GM12878 (cell line): Measurements from ENCODE around the gene C1QTNF9. TPM values are rescaled to one million over a fixed set of nuclear protein-coding genes. Genes with fewer than 3 reads are reported as not detected.
"Not testable (repeated sequence)": the region's sequence is repeated elsewhere in the genome, so short reads cannot be mapped to it uniquely, and the experiment has no call there.

Experiments used
- ATAC-seq: fragments of 200-7000 bp; cut with Tn5 transposase; 3 replicates; pipeline ENCODE4 v1.9.1; 2020; ENCODE audit warnings: mild to moderate bottlenecking, moderate library complexity
- Bru-seq: library from RNA; stranded (reverse); fragments of 400-500 nt; gene quantifications from one replicate; lab custom pipeline; 2021; lab: Mats Ljungman, UMichigan
- BruChase-seq, 2 experiments: library from RNA; stranded (reverse); fragments of 400-500 nt; gene quantifications; one replicate each; lab custom pipeline; 2021; lab: Mats Ljungman, UMichigan
- BruUV-seq: library from RNA; stranded (reverse); fragments of 400-500 nt; replicated peaks from 2 replicates; lab custom pipeline; 2021; lab: Mats Ljungman, UMichigan
- CTCF ChIA-PET: fragments of 300-600 bp; sonication (Branson Sonifier 250); formaldehyde crosslinking; extraction: SDS; loops from one replicate; lab custom pipeline; 2021; ENCODE audit warnings: inconsistent platforms; lab: Yijun Ruan, JAX
- POLR2A ChIA-PET: fragments of 350-600 bp; formaldehyde crosslinking; extraction: SDS; loops from one replicate; lab custom pipeline; 2021; ENCODE audit warnings: inconsistent platforms; lab: Charles Lee
- RAD21 ChIA-PET: fragments of 300-600 bp; sonication (Branson Sonifier 250); formaldehyde crosslinking; loops from one replicate; lab custom pipeline; 2023; ENCODE audit warnings: antibody characterized with exemption; ENCODE audit not compliant: unreplicated experiment; lab: Charles Lee
- SMC1A ChIA-PET: fragments of 300-600 bp; sonication (Branson Sonifier 250); formaldehyde crosslinking; loops from one replicate; lab custom pipeline; 2023; ENCODE audit not compliant: unreplicated experiment, uncharacterized antibody; lab: Charles Lee
- DNase-seq: peaks from one replicate; pipeline ENCODE4 v3.0.0-alpha.2; 2011; ENCODE audit warnings: low read depth, low spot score
- FAIRE-seq: peaks from 3 replicates; lab custom pipeline; 2011; peaks lifted over from hg19 to GRCh38; lab: Jason Lieb, UNC
- H2AFZ ChIP-seq: 2 replicates; pipeline ENCODE4 v1.6.0; 2011; ENCODE audit warnings: low read depth, low read length, control low read depth; ENCODE audit not compliant: control insufficient read depth
- H3K27ac ChIP-seq: 2 replicates; pipeline ENCODE4 v1.5.1; 2011; ENCODE audit warnings: control low read depth; ENCODE audit not compliant: control insufficient read depth, insufficient read depth
- H3K27me3 ChIP-seq, 2 experiments: replicated peaks in 1 of 2; 2 replicates each; pipeline versions ENCODE4 v1.6.0 to v1.6.1; 2011; ENCODE audit warnings: low read length in 1 of 2; ENCODE audit not compliant: control insufficient read depth in 2 of 2, insufficient read depth in 2 of 2
- H3K36me3 ChIP-seq, 2 experiments: 2 replicates each; pipeline ENCODE4 v1.5.1; 2011; ENCODE audit warnings: low read length in 1 of 2; ENCODE audit not compliant: control insufficient read depth in 2 of 2, insufficient read depth in 2 of 2
- H3K4me1 ChIP-seq: 2 replicates; pipeline ENCODE4 v1.6.1; 2011; ENCODE audit warnings: mild to moderate bottlenecking, low read length, moderate library complexity, mixed read lengths; ENCODE audit not compliant: control insufficient read depth, insufficient read depth
- H3K4me2 ChIP-seq: 2 replicates; pipeline ENCODE4 v1.6.0; 2011; ENCODE audit warnings: control low read depth; ENCODE audit not compliant: control insufficient read depth, insufficient read depth
- H3K4me3 ChIP-seq: fragments of 200-600 bp; sonication (generic); 2 replicates; pipeline ENCODE4 v1.5.1; 2016
- H3K79me2 ChIP-seq: 2 replicates; pipeline ENCODE4 v1.6.0; 2011; ENCODE audit warnings: low read length; ENCODE audit not compliant: control insufficient read depth, insufficient read depth
- H3K9ac ChIP-seq: 2 replicates; pipeline ENCODE4 v1.8.0; 2011; ENCODE audit warnings: low read length, control low read depth, mixed read lengths; ENCODE audit not compliant: control insufficient read depth, insufficient read depth
- H3K9me3 ChIP-seq: replicated peaks from 3 replicates; pipeline ENCODE4 v1.5.1; 2011; ENCODE audit warnings: mild to moderate bottlenecking, low read length; ENCODE audit not compliant: control insufficient read depth, insufficient read depth
- H4K20me1 ChIP-seq: 2 replicates; pipeline ENCODE4 v1.6.0; 2011; ENCODE audit not compliant: control insufficient read depth, insufficient read depth
- ATF7 ChIP-seq: fragments of 450-650 bp; IDR thresholded peaks from 2 replicates; pipeline ENCODE4 v1.6.1; 2016; ENCODE audit warnings: low read depth, mild to moderate bottlenecking
- GABPA ChIP-seq: IDR thresholded peaks from 2 replicates; pipeline ENCODE4 v1.6.1; 2014; ENCODE audit warnings: antibody characterized with exemption, low read depth, mild to moderate bottlenecking, inconsistent platforms
- GATAD2B ChIP-seq: fragments of 450-650 bp; conservative IDR thresholded peaks from 2 replicates; pipeline ENCODE4 v1.6.1; 2017; ENCODE audit warnings: low read depth, mild to moderate bottlenecking, moderate library complexity
- KDM1A ChIP-seq: fragments of 200-600 bp; sonication (generic); IDR thresholded peaks from 2 replicates; pipeline ENCODE4 v1.6.1; 2016; ENCODE audit warnings: borderline replicate concordance
- POLR2A ChIP-seq: IDR thresholded peaks from 2 replicates; pipeline ENCODE4 v1.6.1; 2011; ENCODE audit warnings: low read depth, mild to moderate bottlenecking, low read length
- SUZ12 ChIP-seq: fragments of 200-600 bp; sonication (generic); IDR thresholded peaks from one replicate; pipeline ENCODE4 v1.6.1; 2018; ENCODE audit warnings: antibody characterized with exemption, mild to moderate bottlenecking; ENCODE audit not compliant: unreplicated experiment
- TCF7 ChIP-seq: IDR thresholded peaks from 2 replicates; pipeline ENCODE4 v1.6.1; 2014; ENCODE audit warnings: antibody characterized with exemption, borderline replicate concordance
- WRNIP1 ChIP-seq: IDR thresholded peaks from 2 replicates; pipeline ENCODE4 v1.6.1; 2011; ENCODE audit warnings: low read depth, low read length, improper control_type of control experiment, borderline replicate concordance
- YBX1 ChIP-seq: fragments of 450-650 bp; IDR thresholded peaks from 2 replicates; pipeline ENCODE4 v1.6.1; 2016; ENCODE audit warnings: antibody characterized with exemption
- WGBS: methylation state at CpG from one replicate; pipeline ENCODE4 v1.1.6; 2016; ENCODE audit warnings: low lambda C conversion rate; ENCODE audit not compliant: insufficient replicate concordance, insufficient coverage; ENCODE audit errors: missing lambda C conversion rate; 5-methylcytosine and 5-hydroxymethylcytosine counted together
- in situ Hi-C: fragments of 300-500 bp; cut with MboI; formaldehyde crosslinking; loops from 9 replicates; pipeline ENCODE4 v1.14.3; 2018; ENCODE audit warnings: mixed read lengths
- intact Hi-C: fragments of 100-400 bp; cut with micrococcal nuclease; formaldehyde crosslinking; loops from one replicate; pipeline ENCODE4 v1.14.2; 2022; ENCODE audit not compliant: unreplicated experiment
- long read RNA-seq, 2 experiments: library from polyadenylated mRNA; unstranded; transcript quantifications; one replicate each; pipeline ENCODE4 v2.0.0, GENCODE V29; 2019 to 2020
- polyA minus RNA-seq, 3 experiments: library from RNA; depleted of rRNA, polyadenylated mRNA; stranded (reverse); fragments of >200 nt; gene quantifications; 2 replicates each; pipeline ENCODE4 v1.2.3, GENCODE V29; 2011
- polyA plus RNA-seq, 11 experiments: library from polyadenylated mRNA; depleted of rRNA in 4 of 11; unstranded in 6 of 11; stranded (reverse) in 5 of 11; fragments of >200 nt; fragmentation: Nextera tagmentation in 4 of 11; fragmentation: Illumina TruSeq in 1 of 11; extraction: Ambion mirVana in 4 of 11; extraction: Trizol in 1 of 11; gene quantifications; 1 replicate in 1 of 11; 2 replicates in 10 of 11; pipeline versions ENCODE4 v1.2.1 to v1.2.3, GENCODE V29; 2011 to 2016; ENCODE audit warnings: inconsistent platforms in 2 of 11, missing spikeins in 2 of 11, low read depth in 1 of 11
- total RNA-seq, 4 experiments: library from RNA; depleted of rRNA in 3 of 4; stranded (reverse); fragments of >200 nt in 3 of 4; fragmentation: Illumina TruSeq in 1 of 4; extraction: Trizol in 1 of 4; gene quantifications; 2 replicates each; pipeline versions ENCODE4 v1.2.1 to v1.2.3, GENCODE V29; 2013 to 2021
- TF ChIP-seq, protein P1 (sequence below): fragments of 450-650 bp; IDR thresholded peaks from 2 replicates; pipeline ENCODE4 v1.6.1; 2017; ENCODE audit warnings: borderline replicate concordance

C1QTNF9 gene, protein sequence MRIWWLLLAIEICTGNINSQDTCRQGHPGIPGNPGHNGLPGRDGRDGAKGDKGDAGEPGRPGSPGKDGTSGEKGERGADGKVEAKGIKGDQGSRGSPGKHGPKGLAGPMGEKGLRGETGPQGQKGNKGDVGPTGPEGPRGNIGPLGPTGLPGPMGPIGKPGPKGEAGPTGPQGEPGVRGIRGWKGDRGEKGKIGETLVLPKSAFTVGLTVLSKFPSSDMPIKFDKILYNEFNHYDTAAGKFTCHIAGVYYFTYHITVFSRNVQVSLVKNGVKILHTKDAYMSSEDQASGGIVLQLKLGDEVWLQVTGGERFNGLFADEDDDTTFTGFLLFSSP
- not detected in 2 replicates for total RNA-seq (2013; cell fraction: nucleolus; rRNA removed)
- total RNA-seq (2014; rRNA removed) = not detected in 2 replicates
- not detected in 2 replicates for total RNA-seq (2014; rRNA removed; fragmentation: Illumina TruSeq; extraction: Trizol)
- not detected in 2 replicates for total RNA-seq (2021)
- polyA plus RNA-seq (2011; ENCODE audit: low read depth) = not detected
- not detected in 2 replicates for polyA plus RNA-seq (2011; rRNA removed)
- polyA plus RNA-seq (2011; cell fraction: cytosol; rRNA removed) = not detected in 2 replicates
- polyA plus RNA-seq (2011; cell fraction: nucleus; rRNA removed) = not detected in 2 replicates
- not detected in 2 replicates for polyA plus RNA-seq (2012)
- polyA plus RNA-seq (2014; fragmentation: Illumina TruSeq; extraction: Trizol) = not detected in 2 replicates
- polyA plus RNA-seq (2014; fragmentation: Nextera tagmentation; extraction: Ambion mirVana) = not detected
- not detected in 2 replicates for polyA plus RNA-seq (2014; rRNA removed)
- not detected for polyA plus RNA-seq (2016; fragmentation: Nextera tagmentation; extraction: Ambion mirVana)
- not detected in 2 replicates for polyA minus RNA-seq (2011; rRNA and poly(A)+ RNA removed)
- polyA minus RNA-seq (2011; cell fraction: cytosol; rRNA and poly(A)+ RNA removed) = not detected in 2 replicates
- not detected in 2 replicates for polyA minus RNA-seq (2011; cell fraction: nucleus; rRNA and poly(A)+ RNA removed)
- percentile 27 among the genes with signal in this experiment for Bru-seq, nascent RNA
- not detected for BruChase-seq, experiment 1, labeled RNA remaining after a 6-hour chase
- percentile 6 among the genes with signal in this experiment for BruChase-seq, experiment 2, labeled RNA remaining after a 2-hour chase
- long read RNA-seq, experiment 1 = 0 reads
- long read RNA-seq, experiment 2 = 0 reads

DNA sequence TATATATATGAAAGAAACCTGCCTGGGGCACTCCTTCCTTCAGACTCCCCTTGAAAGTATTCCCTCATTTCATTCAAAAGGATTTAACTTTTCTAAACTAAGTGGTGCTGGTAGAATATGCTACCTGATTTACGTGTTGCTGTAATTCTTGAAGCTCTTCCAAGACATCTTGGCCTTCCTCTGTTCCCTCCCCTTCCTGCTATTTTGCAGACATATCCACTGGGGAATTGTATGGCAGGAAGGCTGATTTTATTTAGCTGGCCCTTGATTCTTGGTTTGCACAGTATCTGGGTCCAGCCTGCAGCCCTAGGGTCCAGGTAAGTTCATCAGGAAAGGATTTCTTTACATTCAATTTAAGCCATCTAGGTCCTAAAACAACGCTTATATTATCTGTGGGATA, at the start of gene C1QTNF9:
TSS of gene C1QTNF9 (plus strand) at position 281 of the 400 bp plus-strand sequence. CDS start 6,424 bp downstream, outside the sequence.
- POLR2A ChIA-PET, H3K27me3 ChIP-seq, RAD21 ChIA-PET, H3K9ac ChIP-seq, H3K79me2 ChIP-seq, SMC1A ChIA-PET, DNase-seq, FAIRE-seq, H2AFZ ChIP-seq, BruUV-seq, H3K4me2 ChIP-seq, H3K4me3 ChIP-seq, H4K20me1 ChIP-seq, H3K36me3 ChIP-seq, H3K27ac ChIP-seq, in situ Hi-C loops, ATAC-seq, intact Hi-C loops, H3K9me3 ChIP-seq, H3K4me1 ChIP-seq: not testable (repeated sequence)
- WGBS = 70% methylated on average over 2 of the region's 2 CpGs
- CTCF ChIA-PET = interaction anchor here (1.0 kb wide), 1 partner anchor 81 kb away, joined by 3 read pairs; no protein-coding TSS in a partner anchor

DNA sequence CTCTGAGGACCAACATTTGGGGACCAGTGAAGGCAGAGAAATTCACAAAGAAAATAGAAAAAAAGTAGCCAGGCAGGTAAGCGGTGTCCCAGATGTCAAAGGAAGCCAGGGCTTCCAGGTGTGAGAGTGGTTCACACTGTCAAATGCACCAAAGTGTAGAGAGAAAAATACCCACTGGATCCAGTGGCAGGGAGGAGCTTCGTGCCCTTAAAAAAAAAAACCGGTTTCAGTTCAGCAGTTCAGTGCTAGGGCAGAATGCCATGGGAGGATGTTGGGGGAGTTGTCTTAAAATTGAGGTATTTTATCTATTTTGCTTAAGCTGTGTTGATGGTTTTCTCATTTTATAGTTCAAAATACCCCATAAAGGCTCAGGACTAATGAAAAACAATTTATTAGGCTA, 47.8 kb upstream of the C1QTNF9 start:
- Histone ChIP-seq H3K9ac (no peak overlapping the region), H3K27ac (no peak overlapping the region), H3K79me2 (no peaks in the 10 kb centered on the region), H4K20me1 (no peaks in the 10 kb centered on the region), H3K9me3 (no peaks in the 10 kb centered on the region), H3K4me2 (no peak overlapping the region), H3K4me1 (peaks cover 8% of the 10 kb centered on the region), H3K27me3 (no peaks in the 10 kb centered on the region), H3K4me3 (no peak overlapping the region), H2AFZ (no peak overlapping the region), H3K36me3 (no peaks in the 10 kb centered on the region)
- RAD21 ChIA-PET = no interaction called here
- WGBS = 33% methylated on average over 3 of the region's 3 CpGs
- POLR2A ChIA-PET = interaction anchor here (1.4 kb wide), 1 partner anchor 12 kb away, joined by 5 read pairs; no protein-coding TSS in a partner anchor
- peak; percentile 58; the same call in 2 of the 3 replicates for ATAC-seq
- intact Hi-C loops (no loop called here), in situ Hi-C loops (no loop called here)
- SMC1A ChIA-PET = interaction anchor here (0.7 to 1.7 kb wide), 6 partner anchors 9 to 173 kb away, joined by 3 to 10 read pairs (median 4); no protein-coding TSS in a partner anchor
- no peak for DNase-seq
- BruUV-seq = no TSS peak
- FAIRE-seq = no peak
- CTCF ChIA-PET = interaction anchor here (0.7 to 1.5 kb wide), 5 partner anchors 9 to 33 kb away, joined by 3 to 5 read pairs (median 3); no protein-coding TSS in a partner anchor
- TF ChIP-seq KDM1A (no peak), TCF7 (no peak), GATAD2B (no peak), POLR2A (no peak), YBX1 (no peak), WRNIP1 (no peak), SUZ12 (no peak), ATF7 (no peak), GABPA (no peak)
- TF ChIP-seq, protein P1, sequence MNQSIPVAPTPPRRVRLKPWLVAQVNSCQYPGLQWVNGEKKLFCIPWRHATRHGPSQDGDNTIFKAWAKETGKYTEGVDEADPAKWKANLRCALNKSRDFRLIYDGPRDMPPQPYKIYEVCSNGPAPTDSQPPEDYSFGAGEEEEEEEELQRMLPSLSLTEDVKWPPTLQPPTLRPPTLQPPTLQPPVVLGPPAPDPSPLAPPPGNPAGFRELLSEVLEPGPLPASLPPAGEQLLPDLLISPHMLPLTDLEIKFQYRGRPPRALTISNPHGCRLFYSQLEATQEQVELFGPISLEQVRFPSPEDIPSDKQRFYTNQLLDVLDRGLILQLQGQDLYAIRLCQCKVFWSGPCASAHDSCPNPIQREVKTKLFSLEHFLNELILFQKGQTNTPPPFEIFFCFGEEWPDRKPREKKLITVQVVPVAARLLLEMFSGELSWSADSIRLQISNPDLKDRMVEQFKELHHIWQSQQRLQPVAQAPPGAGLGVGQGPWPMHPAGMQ = no peak
